22Rv1 (cell line): ENCODE measurements around the gene ABHD12.
"Not testable (repeated sequence)": the region's sequence is repeated elsewhere in the genome, so short reads cannot be mapped to it uniquely, and the experiment has no call there.

Experiments used
- H3K27ac ChIP-seq: fragments of 450-650 bp; 2 replicates; pipeline ENCODE4 v1.5.1; 2017
- ZFX ChIP-seq: fragments of 450-650 bp; IDR thresholded peaks from 2 replicates; pipeline ENCODE4 v1.6.1; 2017; ENCODE audit warnings: antibody characterized with exemption, borderline replicate concordance
- TF ChIP-seq, protein P1 (sequence below): fragments of 450-650 bp; IDR thresholded peaks from 2 replicates; pipeline ENCODE4 v1.5.1; 2017; ENCODE audit warnings: mild to moderate bottlenecking

ABHD12 gene

DNA sequence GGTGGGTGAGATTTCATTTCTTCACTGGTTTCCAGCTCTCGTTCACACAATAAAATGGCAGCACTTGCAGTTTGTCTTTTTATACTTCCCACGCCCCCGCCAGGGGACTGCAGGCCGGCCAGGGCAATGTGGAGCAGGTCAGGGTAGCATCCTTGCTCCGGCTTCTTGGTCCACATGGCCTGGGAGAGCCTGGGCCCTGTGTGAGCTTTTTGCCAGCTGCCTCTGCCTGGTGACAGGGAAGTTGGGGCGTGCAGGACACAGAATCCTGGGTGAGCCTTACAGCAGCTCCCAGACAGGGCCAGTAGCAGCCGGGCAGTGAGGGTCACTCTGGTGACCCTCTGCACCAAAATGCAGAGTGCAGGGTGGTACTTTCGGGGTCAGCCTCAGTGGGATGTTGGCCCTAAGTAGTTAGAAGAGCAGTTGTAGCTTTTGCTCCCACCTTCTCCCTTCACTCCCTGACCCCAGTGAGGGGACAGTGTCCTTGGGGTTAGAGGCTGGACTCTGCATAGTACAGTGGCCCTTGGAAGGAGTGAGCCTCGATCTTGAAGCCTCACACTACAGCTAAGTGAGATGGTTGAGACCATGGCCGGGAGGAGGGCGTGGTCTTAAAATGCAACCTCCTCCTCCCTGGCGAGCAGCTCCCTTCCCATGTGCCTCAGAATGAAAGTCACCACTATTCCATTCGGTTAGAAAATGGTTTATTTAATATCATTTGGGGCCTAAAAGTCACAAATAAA is 119.0 kb downstream of the ABHD12 start:
- TF ChIP-seq, protein P1, sequence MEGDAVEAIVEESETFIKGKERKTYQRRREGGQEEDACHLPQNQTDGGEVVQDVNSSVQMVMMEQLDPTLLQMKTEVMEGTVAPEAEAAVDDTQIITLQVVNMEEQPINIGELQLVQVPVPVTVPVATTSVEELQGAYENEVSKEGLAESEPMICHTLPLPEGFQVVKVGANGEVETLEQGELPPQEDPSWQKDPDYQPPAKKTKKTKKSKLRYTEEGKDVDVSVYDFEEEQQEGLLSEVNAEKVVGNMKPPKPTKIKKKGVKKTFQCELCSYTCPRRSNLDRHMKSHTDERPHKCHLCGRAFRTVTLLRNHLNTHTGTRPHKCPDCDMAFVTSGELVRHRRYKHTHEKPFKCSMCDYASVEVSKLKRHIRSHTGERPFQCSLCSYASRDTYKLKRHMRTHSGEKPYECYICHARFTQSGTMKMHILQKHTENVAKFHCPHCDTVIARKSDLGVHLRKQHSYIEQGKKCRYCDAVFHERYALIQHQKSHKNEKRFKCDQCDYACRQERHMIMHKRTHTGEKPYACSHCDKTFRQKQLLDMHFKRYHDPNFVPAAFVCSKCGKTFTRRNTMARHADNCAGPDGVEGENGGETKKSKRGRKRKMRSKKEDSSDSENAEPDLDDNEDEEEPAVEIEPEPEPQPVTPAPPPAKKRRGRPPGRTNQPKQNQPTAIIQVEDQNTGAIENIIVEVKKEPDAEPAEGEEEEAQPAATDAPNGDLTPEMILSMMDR: no peak
- TF ChIP-seq ZFX: no peak
- H3K27ac ChIP-seq: no peak overlapping the region

DNA sequence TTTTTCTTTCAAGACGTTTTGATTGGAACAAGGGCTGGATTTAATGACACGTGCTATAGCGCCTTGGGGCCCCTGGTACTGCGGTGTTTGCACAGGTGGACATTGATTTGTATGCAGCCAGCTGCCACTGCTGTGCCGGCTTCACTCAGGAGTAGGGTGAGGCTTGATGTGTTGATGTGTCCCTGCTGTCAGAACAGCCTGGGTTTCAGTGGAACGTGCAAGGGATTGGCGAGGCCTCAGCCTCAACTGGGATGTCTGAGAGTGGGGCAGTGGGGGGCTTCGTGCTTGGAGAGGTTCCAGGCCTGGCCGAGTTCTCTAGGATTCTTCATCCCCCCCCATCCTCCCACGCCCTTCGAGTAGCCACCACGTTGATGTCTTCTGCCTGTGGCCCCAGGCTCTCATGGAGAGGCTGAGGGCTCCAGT is 119.8 kb downstream of the ABHD12 start:
- no peak overlapping the region for H3K27ac ChIP-seq

DNA sequence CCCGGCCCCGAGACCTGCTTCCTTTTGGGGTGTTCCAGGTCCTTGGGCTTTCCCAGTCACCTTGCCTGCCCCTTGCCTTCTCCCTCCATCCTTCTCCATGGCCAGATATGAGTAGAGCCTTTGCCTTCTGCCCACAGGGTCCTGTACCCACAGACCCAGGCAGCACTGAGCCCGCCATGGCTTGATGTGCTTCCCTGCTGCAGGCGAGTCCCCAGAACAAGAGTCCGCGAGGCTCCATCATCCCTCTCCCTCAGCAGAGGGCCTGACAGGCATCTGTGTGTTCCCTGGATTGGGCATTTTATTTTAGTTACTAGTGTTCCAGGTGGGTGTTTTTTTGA is 120.8 kb downstream of the ABHD12 start:
- no peak for TF ChIP-seq ZFX
- TF ChIP-seq, protein P1: no peak
- no peak overlapping the region for H3K27ac ChIP-seq

More for the DNA sequence above, 119.8 kb downstream of the ABHD12 start:
- no peak for TF ChIP-seq ZFX
- TF ChIP-seq, protein P1: no peak

DNA sequence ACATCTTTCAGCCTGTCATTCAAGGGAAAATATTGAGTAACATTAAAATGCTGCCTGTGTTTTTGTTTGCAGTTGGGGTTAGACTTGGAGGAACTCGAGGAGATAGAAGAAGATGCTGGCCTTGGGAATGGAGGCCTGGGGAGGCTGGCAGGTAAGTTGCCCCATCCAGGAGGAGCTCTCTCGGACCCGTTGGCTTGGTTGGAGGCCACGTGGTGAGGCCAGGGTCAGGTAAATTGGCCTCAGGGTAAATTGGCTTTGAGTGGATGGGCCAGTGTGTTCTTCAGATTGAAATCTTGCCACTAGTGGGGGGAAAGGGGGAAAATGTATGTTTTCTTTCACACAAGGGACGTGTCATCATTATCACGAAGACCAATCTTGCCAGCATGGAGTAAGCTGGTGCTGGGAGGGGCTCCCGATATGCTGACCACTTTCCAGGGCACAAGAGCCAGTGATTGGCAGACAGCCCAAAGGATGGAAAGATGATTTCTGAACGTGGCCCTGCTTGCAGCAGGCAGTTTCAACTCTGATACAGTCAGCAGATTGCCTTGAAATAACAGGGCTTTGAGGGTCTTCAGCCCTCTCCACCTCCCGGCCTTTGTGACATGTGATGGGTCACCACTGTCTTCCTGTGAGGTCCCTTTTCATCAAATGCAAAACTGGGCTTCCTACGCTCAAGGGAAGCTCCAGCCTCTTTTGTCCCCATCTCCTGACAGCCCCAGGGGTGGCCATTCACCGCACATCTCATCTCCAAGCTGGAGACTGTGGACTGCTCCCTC is 121.4 kb downstream of the ABHD12 start:
- H3K27ac ChIP-seq: no peak overlapping the region

DNA sequence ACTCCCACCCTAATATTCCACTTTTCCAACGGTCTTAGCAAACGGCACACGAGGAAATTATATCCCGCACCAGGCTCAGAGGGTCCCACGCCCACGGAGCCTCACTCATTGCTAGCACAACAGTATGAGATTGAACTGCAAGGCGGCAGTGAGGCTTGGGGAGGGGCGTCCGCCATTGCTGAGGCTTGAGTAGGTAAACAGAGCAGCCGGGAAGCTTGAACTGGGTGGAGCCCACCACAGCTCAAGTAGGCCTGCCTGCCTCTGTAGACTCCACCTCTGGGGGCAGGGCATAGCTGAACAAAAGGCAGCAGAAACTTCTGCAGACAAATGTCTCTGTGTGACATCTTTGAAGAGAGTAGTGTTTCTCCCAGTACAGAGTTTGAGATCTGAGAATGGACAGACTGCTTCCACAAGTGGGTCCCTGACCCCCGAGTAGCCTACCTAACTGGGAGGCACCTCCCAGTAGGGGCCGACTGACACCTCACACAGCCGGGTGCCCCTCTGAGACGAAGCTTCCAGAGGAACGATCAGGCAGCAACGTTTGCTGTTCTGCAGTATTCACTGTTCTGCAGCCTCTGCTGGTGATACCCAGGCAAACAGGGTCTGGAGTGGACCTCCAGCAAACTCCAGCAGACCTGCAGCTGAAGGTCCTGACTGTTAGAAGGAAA is 129.7 kb downstream of the ABHD12 start:
- not testable (repeated sequence) for H3K27ac ChIP-seq

More for the DNA sequence above, 121.4 kb downstream of the ABHD12 start:
- TF ChIP-seq, protein P1: no peak
- no peak for TF ChIP-seq ZFX

DNA sequence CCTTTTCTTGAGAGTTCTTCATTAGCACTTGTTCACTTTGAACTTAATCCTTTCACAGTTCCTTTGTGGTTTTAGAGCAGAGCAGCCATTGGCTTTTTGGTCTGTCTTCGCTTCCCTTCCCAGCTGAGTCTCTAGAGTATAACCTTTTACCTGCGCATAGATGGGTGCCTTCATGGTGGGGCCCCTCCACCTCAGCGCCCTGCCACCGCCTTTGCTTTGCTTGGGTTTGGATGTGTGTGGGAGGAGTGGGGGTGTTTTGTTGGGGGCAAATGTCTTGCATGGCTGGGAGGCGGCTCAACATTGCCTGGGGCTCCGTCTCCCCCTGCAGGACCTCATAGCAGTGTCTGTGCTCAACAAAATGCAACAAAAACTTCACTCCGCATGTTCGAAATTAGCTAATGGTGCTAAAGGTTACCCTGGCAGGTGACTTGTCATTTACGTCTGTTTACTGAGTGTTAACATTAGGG is 130.8 kb downstream of the ABHD12 start:
- TF ChIP-seq, protein P1: no peak
- TF ChIP-seq ZFX: no peak
- no peak overlapping the region for H3K27ac ChIP-seq

DNA sequence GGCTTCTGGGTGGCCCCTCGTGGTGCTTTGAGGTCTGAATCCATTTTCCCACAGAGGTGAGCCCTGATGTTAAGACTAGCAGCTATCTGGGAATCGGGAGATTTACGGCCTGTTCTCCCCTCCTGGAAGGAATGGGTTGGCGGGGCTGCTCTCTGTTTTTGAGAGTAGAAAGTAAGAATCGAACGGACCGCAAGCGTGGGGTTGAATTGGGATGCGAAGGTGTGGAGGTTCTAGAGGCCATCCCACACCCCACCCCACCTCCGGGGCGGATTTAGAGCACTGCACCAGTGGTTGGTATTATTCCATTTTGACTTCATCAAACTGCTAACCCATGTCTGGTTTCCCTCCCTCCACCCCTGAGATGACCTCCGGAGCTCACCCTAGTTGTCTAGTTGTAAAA is 131.3 kb downstream of the ABHD12 start:
- H3K27ac ChIP-seq: no peak overlapping the region
- no peak for TF ChIP-seq ZFX
- TF ChIP-seq, protein P1: no peak
